Fibroblast of mammary gland (primary cell): Measurements from ENCODE around the gene TMCO6.
A peak's percentile ranks its signal among the peaks of the same experiment; 100 is the strongest.

Source experiments
- DNase-seq: peaks from one replicate; pipeline ENCODE4 v3.0.0-alpha.2; 2010; ENCODE audit warnings: low read depth
- H3K4me3 ChIP-seq: 2 replicates; pipeline ENCODE4 v1.5.1; 2011; ENCODE audit warnings: low read depth, mild to moderate bottlenecking, low read length, moderate library complexity; ENCODE audit not compliant: control insufficient read depth
- TF ChIP-seq, protein P1 (sequence below): conservative IDR thresholded peaks from 2 replicates; pipeline ENCODE4 v1.5.1; 2011; ENCODE audit warnings: low read depth, low read length, inconsistent platforms; ENCODE audit not compliant: control insufficient read depth, insufficient read depth

TMCO6 gene

GRCh38 chr5:140690941-140691924 lies 52.0 kb downstream of the TMCO6 start, which contains the start of the genes HARS1 and HARS2:
HARS1 (minus strand) TSS chr5:140691370; CDS start chr5:140691304, 66 bp downstream.
HARS2 (plus strand) TSS chr5:140691455; CDS start chr5:140691649, 194 bp downstream.
- DNase-seq, result peak; percentile 94
- peak within 1 kb of the TSS; percentile 79 for H3K4me3 ChIP-seq
- TF ChIP-seq, protein P1, sequence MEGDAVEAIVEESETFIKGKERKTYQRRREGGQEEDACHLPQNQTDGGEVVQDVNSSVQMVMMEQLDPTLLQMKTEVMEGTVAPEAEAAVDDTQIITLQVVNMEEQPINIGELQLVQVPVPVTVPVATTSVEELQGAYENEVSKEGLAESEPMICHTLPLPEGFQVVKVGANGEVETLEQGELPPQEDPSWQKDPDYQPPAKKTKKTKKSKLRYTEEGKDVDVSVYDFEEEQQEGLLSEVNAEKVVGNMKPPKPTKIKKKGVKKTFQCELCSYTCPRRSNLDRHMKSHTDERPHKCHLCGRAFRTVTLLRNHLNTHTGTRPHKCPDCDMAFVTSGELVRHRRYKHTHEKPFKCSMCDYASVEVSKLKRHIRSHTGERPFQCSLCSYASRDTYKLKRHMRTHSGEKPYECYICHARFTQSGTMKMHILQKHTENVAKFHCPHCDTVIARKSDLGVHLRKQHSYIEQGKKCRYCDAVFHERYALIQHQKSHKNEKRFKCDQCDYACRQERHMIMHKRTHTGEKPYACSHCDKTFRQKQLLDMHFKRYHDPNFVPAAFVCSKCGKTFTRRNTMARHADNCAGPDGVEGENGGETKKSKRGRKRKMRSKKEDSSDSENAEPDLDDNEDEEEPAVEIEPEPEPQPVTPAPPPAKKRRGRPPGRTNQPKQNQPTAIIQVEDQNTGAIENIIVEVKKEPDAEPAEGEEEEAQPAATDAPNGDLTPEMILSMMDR, result no peak

- TF ChIP-seq, protein P1, result no peak
- no peak overlapping the region for H3K4me3 ChIP-seq
- no peak for DNase-seq
These were observed 55.0 kb downstream of the TMCO6 start for GRCh38 chr5:140694276-140694675.
